Measurements from ENCODE around the gene FGF6. TPM values are rescaled to one million over a fixed set of nuclear protein-coding genes. Genes with fewer than 3 reads are reported as not detected.

Gene FGF6
- total RNA-seq, 2 experiments from 2014 or later: not detected

GRCh38 chr12:4447151-4447550 is 1.5 kb upstream of the FGF6 start:
- Histone ChIP-seq H3K27ac (ENCODE audit: low read depth, low read length, poor library complexity, severe bottlenecking) (no peak overlapping the region), H3K9me2 (ENCODE audit: insufficient read depth, low read length) (no peaks in the 10 kb centered on the region), H3K4me3 (ENCODE audit: low read depth, low read length, poor library complexity, severe bottlenecking) (no peak overlapping the region), H3K4me2 (ENCODE audit: low read length) (no peak overlapping the region), H4K20me1 (ENCODE audit: insufficient read depth, low read length) (no peaks in the 10 kb centered on the region), H3K4me1 (ENCODE audit: insufficient read depth, low read length, poor library complexity, severe bottlenecking) (no peaks in the 10 kb centered on the region), H3K9me3 (ENCODE audit: low read length) (no peaks in the 10 kb centered on the region), H2AFZ (ENCODE audit: low read length) (no peak overlapping the region), H3K79me2 (ENCODE audit: insufficient read depth, low read depth, low read length) (no peaks in the 10 kb centered on the region), H3K36me3 (ENCODE audit: insufficient read depth, low read length) (no peaks in the 10 kb centered on the region)
- DNase-seq (ENCODE audit: low spot score): no peak
- no TSS peak for BruUV-seq (replicated peaks)
- ChIA-PET CTCF (ENCODE audit: unreplicated experiment) (no interaction called here), POLR2A (no interaction called here)
- TF ChIP-seq CTCF (conservative IDR thresholded peaks at IDR 0.05; ENCODE audit: low read length) (no peak), EZH2phosphoT487 (IDR thresholded peaks at IDR 0.05; ENCODE audit: borderline replicate concordance, low read depth, low read length) (no peak)
- intact Hi-C loops (cut with micrococcal nuclease; ENCODE audit: unreplicated experiment): no loop called here

DNA sequence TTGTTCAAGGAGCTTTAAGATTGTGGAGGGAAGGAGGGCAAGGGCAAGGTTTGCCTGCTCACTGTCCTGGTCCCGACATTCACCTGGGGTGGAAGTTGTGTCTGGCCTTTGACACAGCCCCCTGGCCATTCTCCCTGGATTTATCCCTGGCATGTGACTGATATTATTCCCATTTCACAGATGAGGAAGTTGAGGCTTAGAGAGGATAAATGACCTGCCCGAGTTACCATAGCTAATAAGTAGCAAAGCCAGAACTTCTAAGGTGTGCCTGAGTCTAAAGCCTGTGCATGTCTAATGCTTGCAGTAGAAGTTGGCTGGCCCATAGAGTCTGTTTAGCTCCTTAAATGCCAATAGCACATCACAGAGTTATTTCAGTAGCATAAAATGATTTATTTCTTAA is 720 bp upstream of the FGF6 start:
- Histone ChIP-seq H4K20me1 (ENCODE audit: insufficient read depth, low read length) (no peaks in the 10 kb centered on the region), H3K9me2 (ENCODE audit: insufficient read depth, low read length) (no peaks in the 10 kb centered on the region), H3K27ac (ENCODE audit: low read depth, low read length, poor library complexity, severe bottlenecking) (no peak overlapping the region), H3K4me2 (ENCODE audit: low read length) (no peak overlapping the region), H3K79me2 (ENCODE audit: insufficient read depth, low read depth, low read length) (no peaks in the 10 kb centered on the region), H3K9me3 (ENCODE audit: low read length) (no peaks in the 10 kb centered on the region), H3K36me3 (ENCODE audit: insufficient read depth, low read length) (no peaks in the 10 kb centered on the region), H3K4me1 (ENCODE audit: insufficient read depth, low read length, poor library complexity, severe bottlenecking) (no peaks in the 10 kb centered on the region), H3K4me3 (ENCODE audit: low read depth, low read length, poor library complexity, severe bottlenecking) (no peak overlapping the region), H2AFZ (ENCODE audit: low read length) (no peak overlapping the region)
- no TSS peak for BruUV-seq (replicated peaks)
- CTCF ChIA-PET (ENCODE audit: unreplicated experiment): no interaction called here
- intact Hi-C loops (cut with micrococcal nuclease; ENCODE audit: unreplicated experiment): no loop called here
- DNase-seq (ENCODE audit: low spot score): no peak
- POLR2A ChIA-PET: no interaction called here
- TF ChIP-seq CTCF (conservative IDR thresholded peaks at IDR 0.05; ENCODE audit: low read length) (no peak), EZH2phosphoT487 (IDR thresholded peaks at IDR 0.05; ENCODE audit: borderline replicate concordance, low read depth, low read length) (no peak)

DNA sequence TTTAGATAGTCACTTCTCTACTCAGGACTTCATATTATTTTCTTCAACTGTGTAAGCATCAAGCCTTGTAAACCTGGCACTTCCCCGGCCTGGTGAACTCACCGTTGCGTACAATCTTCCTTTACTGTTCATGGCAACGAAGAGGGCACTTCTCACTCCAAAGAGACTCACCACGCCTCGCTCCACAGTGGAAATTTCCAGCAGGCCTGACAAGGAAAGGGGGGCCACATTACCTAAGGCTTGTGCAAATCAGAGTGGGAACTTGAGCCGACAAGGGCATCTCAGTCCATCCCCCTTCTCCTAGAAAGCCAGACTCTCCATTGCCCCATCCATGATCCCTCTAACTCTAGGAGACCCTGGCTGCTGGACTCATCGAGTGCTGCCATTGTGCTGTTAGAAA is 1.6 kb downstream of the FGF6 start:
- ChIA-PET CTCF (ENCODE audit: unreplicated experiment) (no interaction called here), POLR2A (no interaction called here)
- Histone ChIP-seq H3K9me2 (ENCODE audit: insufficient read depth, low read length) (no peaks in the 10 kb centered on the region), H3K4me1 (ENCODE audit: insufficient read depth, low read length, poor library complexity, severe bottlenecking) (peaks cover 5% of the 10 kb centered on the region), H4K20me1 (ENCODE audit: insufficient read depth, low read length) (no peaks in the 10 kb centered on the region), H3K4me2 (ENCODE audit: low read length) (no peak overlapping the region), H3K4me3 (ENCODE audit: low read depth, low read length, poor library complexity, severe bottlenecking) (no peak overlapping the region), H3K9me3 (ENCODE audit: low read length) (no peaks in the 10 kb centered on the region), H3K79me2 (ENCODE audit: insufficient read depth, low read depth, low read length) (no peaks in the 10 kb centered on the region), H2AFZ (ENCODE audit: low read length) (no peak overlapping the region), H3K27ac (ENCODE audit: low read depth, low read length, poor library complexity, severe bottlenecking) (no peak overlapping the region), H3K36me3 (ENCODE audit: insufficient read depth, low read length) (no peaks in the 10 kb centered on the region)
- no peak for DNase-seq (ENCODE audit: low spot score)
- TF ChIP-seq EZH2phosphoT487 (IDR thresholded peaks at IDR 0.05; ENCODE audit: borderline replicate concordance, low read depth, low read length) (no peak), CTCF (conservative IDR thresholded peaks at IDR 0.05; ENCODE audit: low read length) (no peak)
- no TSS peak for BruUV-seq (replicated peaks)
- intact Hi-C loops (cut with micrococcal nuclease; ENCODE audit: unreplicated experiment): no loop called here

Data from OCI-LY7 (cell line).